CD4-positive, alpha-beta T cell treated with Interferon alpha-2 for 1 hour (primary cell): ENCODE measurements around the gene ZNF292.
"Not testable (repeated sequence)": the region's sequence is repeated elsewhere in the genome, so short reads cannot be mapped to it uniquely, and the experiment has no call there.

Experiments used
- DNase-seq, 2 donors: peaks; one replicate each; pipeline ENCODE4 v3.0.0-alpha.2; 2020 to 2022

ZNF292 gene

GRCh38 chr6:87220997-87221396 is 65.6 kb downstream of the ZNF292 start:
- DNase-seq, result no peak

DNA sequence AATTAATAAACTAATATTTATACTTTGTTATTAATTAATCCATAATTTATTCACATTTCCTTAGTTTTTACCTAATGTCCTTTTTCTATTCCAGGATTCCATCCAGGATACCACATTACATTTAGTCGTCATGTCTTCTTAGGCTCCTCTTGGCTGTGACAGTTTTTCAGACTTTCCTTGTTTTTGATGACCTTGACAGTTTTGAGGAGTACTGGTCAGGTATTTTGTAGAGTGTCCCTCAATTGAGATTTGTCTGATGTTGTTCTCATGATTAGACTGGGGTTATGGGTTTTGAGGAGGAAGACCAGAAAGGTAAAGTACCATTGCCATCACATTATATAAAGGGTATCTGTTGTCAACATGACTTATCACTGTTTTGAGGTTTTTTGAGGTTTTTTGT is 67.3 kb downstream of the ZNF292 start:
- DNase-seq, result no peak

DNA sequence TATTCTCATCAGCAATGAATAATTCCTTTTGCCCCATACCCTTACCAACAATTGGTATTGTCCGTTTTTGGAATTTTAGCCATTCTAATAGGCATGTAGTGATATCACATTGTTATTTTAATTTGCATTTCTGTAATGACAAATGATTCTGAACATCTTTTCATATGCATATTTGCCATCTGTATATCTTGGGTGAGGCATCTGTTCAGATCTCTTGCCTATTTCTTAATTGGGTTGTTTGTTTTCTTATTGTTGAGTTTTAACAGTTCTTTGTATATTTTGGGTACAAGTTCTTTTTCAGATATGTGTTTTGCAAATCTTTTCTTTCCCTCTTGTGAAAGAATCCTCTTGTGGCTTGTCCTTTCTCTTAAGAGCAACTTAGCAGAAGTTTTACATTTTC is 69.6 kb downstream of the ZNF292 start:
- no peak for DNase-seq

GRCh38 chr6:87225511-87225910 is 70.1 kb downstream of the ZNF292 start:
- no peak for DNase-seq

GRCh38 chr6:87225937-87226336 is 70.6 kb downstream of the ZNF292 start:
- no peak for DNase-seq

DNA sequence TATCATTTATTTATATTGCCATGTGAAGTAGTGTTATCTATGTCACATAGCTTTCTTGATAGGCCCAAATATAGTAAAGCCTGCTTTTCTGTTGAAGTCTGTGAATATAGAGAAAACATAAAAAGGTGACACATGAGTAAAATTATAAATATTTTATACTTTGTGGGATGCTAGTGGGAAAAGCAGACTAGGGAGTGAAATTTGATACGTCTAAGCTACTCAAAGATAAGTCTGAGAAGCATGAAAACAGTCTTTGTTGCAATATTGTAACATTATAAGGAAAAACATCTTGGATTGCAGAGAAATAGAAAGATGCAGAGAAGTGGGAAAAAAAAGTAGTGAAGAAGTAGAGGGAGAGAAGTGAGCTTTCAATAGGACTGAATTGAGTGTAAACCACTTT is 75.4 kb downstream of the ZNF292 start:
- no peak for DNase-seq

DNA sequence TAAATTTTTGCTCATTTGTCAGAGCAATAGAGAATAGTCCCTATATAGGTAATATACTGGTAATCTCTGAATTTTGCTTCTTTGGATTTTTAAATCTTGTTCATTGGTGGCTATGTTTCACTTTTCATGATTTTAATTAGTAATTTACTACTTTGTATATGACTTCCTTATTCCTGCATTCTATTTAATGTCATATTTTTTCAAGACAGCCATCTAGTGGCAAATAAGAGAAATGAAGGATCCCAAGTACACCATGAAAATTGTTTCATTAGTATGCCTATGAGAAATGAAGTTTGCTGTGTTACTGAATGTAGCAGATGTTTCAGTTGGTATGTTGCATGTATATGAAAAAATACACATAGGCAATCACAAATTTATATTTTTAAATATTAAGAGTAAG is 82.4 kb downstream of the ZNF292 start:
- DNase-seq, result peak in 1 of 2 donors; percentile 41

DNA sequence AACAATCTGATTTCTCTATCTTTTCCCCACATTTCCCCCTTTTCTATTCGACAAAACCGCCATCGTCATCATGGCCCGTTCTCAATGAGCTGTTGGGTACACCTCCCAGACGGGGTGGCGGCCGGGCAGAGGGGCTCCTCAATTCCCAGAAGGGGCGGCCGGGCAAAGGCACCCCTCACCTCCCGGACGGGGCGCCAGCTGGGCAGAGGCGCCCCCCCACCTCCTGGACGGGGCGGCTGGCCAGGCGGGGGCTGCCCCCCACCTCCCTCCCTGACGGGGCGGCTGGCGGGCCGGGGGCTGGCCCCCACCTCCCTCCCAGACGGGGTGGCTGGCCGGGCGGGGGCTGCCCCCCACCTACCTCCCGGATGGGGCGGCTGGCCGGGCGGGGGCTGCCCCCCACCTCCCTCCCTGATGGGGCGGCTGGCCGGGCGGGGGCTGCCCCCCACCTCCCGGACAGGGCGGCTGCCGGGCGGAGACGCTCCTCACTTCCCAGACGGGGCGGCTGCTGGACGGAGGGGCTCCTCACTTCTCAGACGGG is 83.8 kb downstream of the ZNF292 start:
- DNase-seq, result not testable (repeated sequence)

- no peak for DNase-seq
These were observed 85.9 kb downstream of the ZNF292 start for GRCh38 chr6:87241304-87241703.

DNA sequence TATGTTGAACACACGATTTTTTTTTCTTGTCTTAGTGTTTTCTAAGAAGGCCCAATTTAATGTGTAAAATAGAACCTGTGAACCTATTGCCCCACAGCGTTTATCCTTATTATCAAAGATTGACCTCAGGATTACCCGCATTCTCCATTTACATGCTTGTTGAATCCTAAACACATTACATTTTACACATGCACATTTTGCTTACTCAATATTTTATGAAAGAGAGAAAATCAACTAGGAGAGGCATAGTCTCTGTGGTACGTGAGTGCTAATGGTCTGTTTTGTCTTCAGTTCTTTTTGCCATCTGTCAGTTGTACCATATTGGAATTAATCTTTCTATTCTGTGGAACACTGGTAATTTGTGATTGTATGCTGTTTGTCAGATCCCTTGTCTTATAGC is 86.9 kb downstream of the ZNF292 start:
- DNase-seq, result no peak

DNA sequence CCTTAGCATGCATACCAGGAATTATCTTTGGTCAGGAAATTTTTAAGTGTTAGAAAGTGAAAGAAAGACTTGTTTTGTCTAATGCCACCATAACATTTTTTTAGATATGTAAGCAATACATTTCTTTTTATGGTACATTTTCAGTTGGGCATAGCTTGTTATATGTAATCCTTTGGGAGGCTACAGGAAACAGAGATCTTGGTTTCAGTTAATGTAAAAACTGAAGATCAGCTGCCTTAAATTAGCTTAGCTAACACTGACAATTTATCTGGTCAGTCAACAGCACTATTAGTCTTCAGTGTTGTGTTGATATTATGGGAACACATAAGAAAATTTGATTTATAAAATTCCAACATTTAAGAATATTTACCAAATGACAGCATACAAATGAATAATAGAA is 88.4 kb downstream of the ZNF292 start:
- DNase-seq, result no peak

DNA sequence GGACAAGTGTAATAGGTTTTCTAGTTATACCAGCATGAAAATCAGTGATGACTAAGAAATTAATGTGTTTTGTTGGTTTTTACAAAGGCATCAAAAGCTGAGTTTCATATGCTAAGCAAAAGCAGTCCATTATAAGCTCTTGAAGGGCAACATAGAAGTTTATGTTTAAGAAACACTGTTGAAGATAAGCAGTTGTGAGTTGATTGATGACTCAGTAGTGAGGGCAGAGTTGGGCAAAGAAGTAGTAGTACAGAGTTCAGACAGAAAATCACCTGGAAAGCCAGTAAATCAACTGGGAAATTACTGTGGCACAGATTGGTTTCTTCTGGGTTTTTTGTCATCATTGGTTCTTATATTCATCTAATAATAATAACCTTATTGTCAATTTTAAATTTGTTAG is 89.0 kb downstream of the ZNF292 start:
- no peak for DNase-seq

DNA sequence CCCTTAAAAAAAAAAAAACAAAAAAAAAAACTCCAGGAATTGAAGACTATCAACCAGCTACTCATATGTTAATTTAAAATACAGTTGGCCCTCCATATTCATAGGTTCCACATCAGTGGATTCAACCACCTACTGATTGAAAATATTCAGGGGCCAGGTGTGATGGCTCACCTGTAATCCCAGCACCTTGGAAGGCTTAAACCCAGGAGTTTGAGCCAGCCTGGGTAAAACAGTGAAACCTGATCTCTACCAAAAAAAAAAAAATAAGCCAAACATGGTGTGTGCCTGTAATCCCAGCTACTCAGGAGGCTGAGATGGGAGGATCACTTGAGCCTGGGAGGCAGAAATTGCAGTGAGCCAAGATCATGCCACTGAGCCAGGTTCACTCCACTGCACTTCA is 94.7 kb downstream of the ZNF292 start:
- no peak for DNase-seq

- DNase-seq, result no peak
These were observed 95.9 kb downstream of the ZNF292 start for GRCh38 chr6:87251225-87251624.

DNA sequence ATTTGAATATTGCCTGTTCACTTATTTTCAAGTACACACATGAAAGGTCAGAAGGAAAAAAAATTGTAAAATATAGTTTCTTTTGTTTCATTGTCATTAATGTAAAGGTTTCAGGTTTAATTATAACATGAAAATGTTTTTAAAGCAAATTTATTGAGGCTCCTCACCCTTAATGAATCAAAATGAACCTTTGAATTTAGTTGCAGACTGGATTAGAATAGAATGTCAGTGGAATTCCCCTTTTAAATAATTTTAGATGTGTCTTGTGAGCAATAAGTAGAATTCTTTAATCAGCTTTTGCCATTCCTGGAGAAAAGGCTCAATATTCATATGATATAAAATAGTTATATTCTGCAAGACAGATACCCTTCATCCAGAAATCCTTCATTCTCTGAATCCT is 96.4 kb downstream of the ZNF292 start:
- no peak for DNase-seq

DNA sequence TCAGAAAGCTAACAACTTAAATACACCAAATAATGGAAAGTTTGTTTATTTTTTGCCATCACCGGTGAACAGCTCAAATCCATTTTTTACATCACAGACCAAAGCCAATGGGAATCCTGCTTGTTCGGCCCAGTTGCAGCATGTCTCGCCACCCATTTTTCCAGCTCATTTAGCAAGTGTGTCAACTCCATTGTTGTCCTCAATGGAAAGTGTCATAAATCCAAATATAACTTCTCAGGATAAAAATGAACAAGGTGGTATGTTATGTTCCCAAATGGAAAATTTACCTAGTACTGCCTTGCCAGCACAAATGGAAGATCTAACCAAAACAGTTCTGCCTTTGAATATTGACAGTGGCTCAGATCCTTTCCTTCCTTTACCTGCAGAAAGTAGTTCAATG is 101.7 kb downstream of the ZNF292 start:
- no peak for DNase-seq

- DNase-seq, result no peak
These were observed 102.2 kb downstream of the ZNF292 start for GRCh38 chr6:87257565-87257964.

DNA sequence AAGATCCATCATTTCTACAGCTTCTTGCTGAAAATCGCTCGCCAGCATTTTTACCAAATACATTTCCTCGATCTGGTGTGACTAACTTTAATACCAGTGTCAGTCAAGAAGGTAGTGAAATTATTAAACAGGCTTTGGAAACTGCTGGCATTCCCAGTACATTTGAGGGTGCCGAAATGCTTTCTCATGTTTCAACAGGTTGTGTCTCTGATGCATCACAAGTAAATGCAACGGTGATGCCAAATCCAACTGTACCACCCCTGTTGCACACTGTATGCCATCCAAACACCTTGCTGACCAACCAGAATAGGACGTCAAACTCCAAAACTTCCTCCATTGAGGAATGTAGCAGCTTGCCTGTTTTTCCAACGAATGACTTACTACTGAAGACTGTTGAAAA is 102.6 kb downstream of the ZNF292 start:
- no peak for DNase-seq

- no peak for DNase-seq
These were observed 104.4 kb downstream of the ZNF292 start for GRCh38 chr6:87259791-87260190.

DNA sequence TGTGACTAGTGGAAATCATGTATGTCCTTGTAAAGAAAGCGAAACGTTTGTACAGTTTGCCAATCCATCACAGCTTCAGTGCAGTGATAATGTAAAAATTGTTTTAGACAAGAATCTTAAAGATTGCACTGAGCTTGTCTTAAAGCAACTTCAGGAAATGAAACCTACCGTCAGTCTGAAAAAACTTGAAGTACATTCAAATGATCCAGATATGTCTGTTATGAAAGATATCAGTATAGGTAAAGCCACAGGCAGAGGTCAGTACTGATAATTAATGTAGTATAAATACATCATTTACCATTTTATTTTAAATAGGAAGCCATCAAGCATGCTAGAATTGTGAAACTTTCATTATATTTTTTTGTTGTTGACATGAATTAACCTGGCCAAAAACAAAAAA is 106.2 kb downstream of the ZNF292 start:
- no peak for DNase-seq

DNA sequence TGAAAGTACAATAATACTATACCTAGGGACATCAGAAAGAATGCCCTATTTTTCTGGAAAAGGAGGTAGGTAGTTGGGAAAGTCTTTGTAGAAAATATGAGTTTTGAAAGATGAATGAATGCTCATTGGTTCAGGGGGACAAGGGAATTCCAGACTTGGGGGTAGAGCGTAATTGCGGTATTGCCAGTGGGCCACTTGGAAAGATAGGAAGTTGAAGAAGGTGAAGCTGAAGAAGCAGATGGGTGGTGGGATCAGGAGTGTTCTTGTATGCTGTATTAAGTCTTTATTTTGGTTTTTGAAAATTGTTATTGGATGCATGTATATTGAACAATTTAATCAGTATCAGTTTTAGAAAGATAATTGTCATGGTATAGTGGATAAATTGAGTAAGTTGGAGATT is 109.1 kb downstream of the ZNF292 start:
- DNase-seq, result no peak

- DNase-seq, result no peak
These were observed 119.4 kb downstream of the ZNF292 start for GRCh38 chr6:87274660-87275274.

DNA sequence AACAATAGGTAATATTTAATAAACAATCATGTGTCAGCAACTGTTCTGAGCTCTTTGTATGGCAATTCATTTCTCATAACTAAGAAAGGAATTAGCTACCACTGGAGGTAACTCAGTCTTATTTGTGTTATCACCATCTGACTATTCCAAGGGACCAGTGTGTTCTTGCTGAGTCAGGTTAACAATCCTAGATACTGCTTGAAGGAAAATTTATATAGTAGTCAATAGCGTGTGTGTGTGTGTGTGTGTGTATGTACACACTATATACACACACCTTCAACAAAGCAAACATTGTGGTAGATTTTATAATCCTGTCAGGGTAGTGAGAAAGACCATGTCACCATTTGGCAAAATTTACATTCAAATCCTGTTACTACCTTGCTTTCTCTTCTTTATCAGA is 121.3 kb downstream of the ZNF292 start:
- no peak for DNase-seq

- peak in 1 of 2 donors; percentile 2 for DNase-seq
These were observed 121.8 kb downstream of the ZNF292 start for GRCh38 chr6:87277123-87277522.

DNA sequence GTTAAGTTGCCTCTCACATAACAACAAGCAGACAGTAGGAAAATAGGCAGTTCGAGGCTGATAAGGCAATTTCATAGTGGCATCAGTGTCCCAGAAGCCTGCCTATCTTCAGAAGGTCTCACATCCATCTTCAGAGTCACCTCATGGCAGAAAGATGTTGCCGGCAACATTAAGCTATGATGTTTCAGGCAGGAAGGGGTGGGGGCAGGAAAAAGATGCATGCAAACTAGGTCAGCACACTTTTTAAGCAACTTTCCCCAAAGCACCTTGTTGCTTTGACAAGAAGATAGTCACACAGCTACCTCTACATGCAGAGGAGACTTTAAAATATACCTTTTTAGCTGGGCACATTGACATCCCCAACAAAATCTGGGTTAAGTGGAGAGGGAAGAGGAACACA is 123.8 kb downstream of the ZNF292 start:
- peak in 1 of 2 donors; percentile 17 for DNase-seq
